Measurements from ENCODE around the gene MCU. TPM values are rescaled to one million over a fixed set of nuclear protein-coding genes. Genes with fewer than 3 reads are reported as not detected.

The MCU gene
- total and polyA plus RNA-seq, 2 experiments from 2014 or later = 14.9 to 22.8 TPM

DNA sequence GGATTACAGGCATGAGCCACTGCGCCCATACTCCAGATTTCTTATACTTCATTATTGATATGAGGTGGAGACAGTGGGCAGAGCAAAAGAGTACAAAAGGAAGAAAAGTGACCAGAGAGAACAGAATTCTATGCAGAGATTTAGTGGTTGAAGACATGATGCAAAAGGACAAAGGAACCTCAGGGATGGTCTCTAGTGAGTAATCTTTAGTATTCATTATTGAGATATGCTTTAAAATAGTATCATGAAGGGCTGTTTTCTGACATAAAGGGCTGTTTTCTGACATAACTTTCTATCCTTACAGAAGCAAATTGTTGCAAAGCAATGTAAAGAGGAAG, 120.4 kb downstream of the MCU start:
- TF ChIP-seq CTCF (IDR thresholded peaks at IDR 0.05; ENCODE audit: low read depth, low read length) = no peak
- H3K27ac ChIP-seq = no peak overlapping the region

DNA sequence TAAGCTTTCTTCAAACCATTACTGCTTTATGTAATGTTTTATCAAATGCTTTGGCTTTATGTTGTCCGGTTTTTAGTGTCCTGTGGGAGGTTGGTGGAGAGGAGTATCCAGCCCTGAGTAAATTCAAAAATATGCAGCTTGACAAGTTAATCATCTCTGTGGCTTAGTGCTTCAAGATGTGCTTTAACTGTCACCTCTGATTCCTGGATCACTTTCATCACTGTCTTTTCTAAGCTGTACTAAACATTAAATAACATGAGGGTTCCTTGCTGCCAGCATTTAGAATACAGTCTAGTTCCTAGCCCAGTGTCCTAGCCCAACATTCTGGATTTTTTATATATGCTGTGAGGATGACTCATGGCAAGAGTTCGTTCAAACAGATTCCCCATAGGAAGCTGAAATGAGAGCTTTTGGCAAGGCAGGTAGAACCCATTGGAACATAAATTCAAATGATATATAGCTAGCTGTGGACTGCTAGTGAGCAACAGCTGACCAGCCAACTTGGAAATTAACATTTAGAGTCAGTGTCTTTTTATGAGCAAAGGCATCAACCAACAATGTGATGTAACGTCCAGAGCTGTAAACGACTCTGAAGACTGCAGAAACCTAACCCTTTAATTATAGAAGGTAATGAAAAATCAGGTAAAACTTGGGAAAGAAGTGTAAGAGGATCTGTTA, 120.9 kb downstream of the MCU start:
- no peaks in the 10 kb centered on the region for H3K9me3 ChIP-seq (ENCODE audit: low read depth)
- H3K27ac ChIP-seq = no peak overlapping the region
- H3K4me3 ChIP-seq = no peak overlapping the region
- no peaks in the 10 kb centered on the region for H3K27me3 ChIP-seq
- H3K4me1 ChIP-seq (ENCODE audit: low read depth) = peaks cover 4% of the 10 kb centered on the region
- peak in 1 of 2 donors; percentile 74 for DNase-seq (ENCODE audit: low read depth in 1 of 2, low spot score in 1 of 2)
- no peak for TF ChIP-seq CTCF (IDR thresholded peaks at IDR 0.05; ENCODE audit: low read depth, low read length)
- no peaks in the 10 kb centered on the region for H3K36me3 ChIP-seq

More for the DNA sequence above, 120.4 kb downstream of the MCU start:
- DNase-seq (ENCODE audit: low read depth in 1 of 2, low spot score in 1 of 2) = no peak
- H3K4me1 ChIP-seq (ENCODE audit: low read depth) = peaks cover 4% of the 10 kb centered on the region
- H3K4me3 ChIP-seq = no peak overlapping the region
- H3K9me3 ChIP-seq (ENCODE audit: low read depth) = no peaks in the 10 kb centered on the region
- no peaks in the 10 kb centered on the region for H3K36me3 ChIP-seq
- H3K27me3 ChIP-seq = no peaks in the 10 kb centered on the region

GRCh38 chr10:72814099-72814790, 122.3 kb downstream of the MCU start:
- H3K36me3 ChIP-seq = no peaks in the 10 kb centered on the region
- no peaks in the 10 kb centered on the region for H3K9me3 ChIP-seq (ENCODE audit: low read depth)
- TF ChIP-seq CTCF (IDR thresholded peaks at IDR 0.05; ENCODE audit: low read depth, low read length) = no peak
- H3K27me3 ChIP-seq = no peaks in the 10 kb centered on the region
- peak in 1 of 2 donors; percentile 42 for DNase-seq (ENCODE audit: low read depth in 1 of 2, low spot score in 1 of 2)
- H3K4me3 ChIP-seq = no peak overlapping the region
- no peak overlapping the region for H3K27ac ChIP-seq
- H3K4me1 ChIP-seq (ENCODE audit: low read depth) = peaks cover 4% of the 10 kb centered on the region

DNA sequence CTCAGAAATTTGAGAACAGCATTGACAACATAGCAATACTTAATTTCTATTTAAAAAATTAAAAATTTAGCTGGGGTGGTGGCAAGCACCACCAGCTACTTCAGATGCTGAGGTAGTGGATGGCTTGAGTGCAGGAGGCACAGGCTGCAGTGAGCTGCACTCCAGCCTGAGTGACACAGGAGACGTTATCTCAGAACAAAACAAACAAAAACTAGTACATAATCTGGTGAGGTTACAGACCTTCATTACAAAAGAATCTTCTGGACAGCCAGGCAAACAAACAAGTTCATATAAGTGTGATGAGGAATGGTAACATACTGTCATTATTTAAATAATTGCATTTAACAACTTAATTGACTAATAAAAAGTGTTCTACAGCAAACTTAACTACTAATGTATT, 124.6 kb downstream of the MCU start:
- peaks cover 4% of the 10 kb centered on the region for H3K4me1 ChIP-seq (ENCODE audit: low read depth)

GRCh38 chr10:72818076-72818475, 126.1 kb downstream of the MCU start:
- Histone ChIP-seq H3K36me3 (no peaks in the 10 kb centered on the region), H3K27me3 (no peaks in the 10 kb centered on the region), H3K4me1 (ENCODE audit: low read depth) (peaks cover 4% of the 10 kb centered on the region), H3K27ac (no peak overlapping the region), H3K4me3 (no peak overlapping the region), H3K9me3 (ENCODE audit: low read depth) (no peaks in the 10 kb centered on the region)
- no peak for DNase-seq (ENCODE audit: low read depth in 1 of 2, low spot score in 1 of 2)
- TF ChIP-seq CTCF (IDR thresholded peaks at IDR 0.05; ENCODE audit: low read depth, low read length) = no peak

More for the DNA sequence above, 124.6 kb downstream of the MCU start:
- no peaks in the 10 kb centered on the region for H3K9me3 ChIP-seq (ENCODE audit: low read depth)
- no peaks in the 10 kb centered on the region for H3K27me3 ChIP-seq
- no peak for TF ChIP-seq CTCF (IDR thresholded peaks at IDR 0.05; ENCODE audit: low read depth, low read length)
- no peak overlapping the region for H3K27ac ChIP-seq
- no peak for DNase-seq (ENCODE audit: low read depth in 1 of 2, low spot score in 1 of 2)
- no peaks in the 10 kb centered on the region for H3K36me3 ChIP-seq
- H3K4me3 ChIP-seq = no peak overlapping the region
